ENCODE measurements around the gene REEP6.

The REEP6 gene

GRCh38 chr19:1491114-1491848, at the start of gene REEP6:
Gene REEP6, plus strand, starts transcription at chr19:1491181. Its CDS starts 89 bp downstream, at chr19:1491270.
- Histone ChIP-seq H3K4me3 (replicated peaks; ENCODE audit: low read depth, low read length) (peak within 1 kb of the TSS; percentile 60), H3K36me3 (ENCODE audit: control insufficient read depth, insufficient read depth, low read length) (no peaks in the 10 kb centered on the region), H3K27me3 (replicated peaks; ENCODE audit: control insufficient read depth, insufficient read depth, low read length) (no peaks in the 10 kb centered on the region; the same call in 1 of the 2 replicates)
- DNase-seq (ENCODE audit: extremely low read depth, insufficient read length), result no peak
- no peak for TF ChIP-seq CTCF (IDR thresholded peaks at IDR 0.05; ENCODE audit: insufficient read depth, low read length, poor library complexity, severe bottlenecking)

- peaks cover 26% of the 10 kb centered on the region for H3K36me3 ChIP-seq (ENCODE audit: control insufficient read depth, insufficient read depth, low read length)
- no peak for DNase-seq (ENCODE audit: extremely low read depth, insufficient read length)
- no peak for TF ChIP-seq CTCF (IDR thresholded peaks at IDR 0.05; ENCODE audit: insufficient read depth, low read length, poor library complexity, severe bottlenecking)
- H3K4me3 ChIP-seq (replicated peaks; ENCODE audit: low read depth, low read length), result no peak overlapping the region
- no peaks in the 10 kb centered on the region for H3K27me3 ChIP-seq (replicated peaks; ENCODE audit: control insufficient read depth, insufficient read depth, low read length)
Observed at GRCh38 chr19:1441677-1442438, 49.1 kb upstream of the REEP6 start.

- peak; percentile 82 for DNase-seq (ENCODE audit: extremely low read depth, insufficient read length)
- peak overlapping the region; percentile 47 for H3K4me3 ChIP-seq (replicated peaks; ENCODE audit: low read depth, low read length)
- TF ChIP-seq CTCF (IDR thresholded peaks at IDR 0.05; ENCODE audit: insufficient read depth, low read length, poor library complexity, severe bottlenecking), result peak; percentile 31
- H3K27me3 ChIP-seq (replicated peaks; ENCODE audit: control insufficient read depth, insufficient read depth, low read length), result peaks cover 2% of the 10 kb centered on the region
- H3K36me3 ChIP-seq (ENCODE audit: control insufficient read depth, insufficient read depth, low read length), result peaks cover 17% of the 10 kb centered on the region
Observed at GRCh38 chr19:1445185-1445931, 45.6 kb upstream of the REEP6 start.

- no peak for DNase-seq (ENCODE audit: extremely low read depth, insufficient read length)
- H3K36me3 ChIP-seq (ENCODE audit: control insufficient read depth, insufficient read depth, low read length), result peaks cover 10% of the 10 kb centered on the region
- H3K4me3 ChIP-seq (replicated peaks; ENCODE audit: low read depth, low read length), result no peak overlapping the region
- no peak for TF ChIP-seq CTCF (IDR thresholded peaks at IDR 0.05; ENCODE audit: insufficient read depth, low read length, poor library complexity, severe bottlenecking)
- H3K27me3 ChIP-seq (replicated peaks; ENCODE audit: control insufficient read depth, insufficient read depth, low read length), result peaks cover 5% of the 10 kb centered on the region
Observed at GRCh38 chr19:1445932-1446712, 44.9 kb upstream of the REEP6 start.
